NT2/D1 (cell line): ENCODE data around the gene ZSWIM5.
"Not testable (repeated sequence)": the region's sequence is repeated elsewhere in the genome, so short reads cannot be mapped to it uniquely, and the experiment has no call there.

Experiments used
- DNase-seq: peaks from one replicate; pipeline ENCODE4 v3.0.0-alpha.2; 2011; ENCODE audit warnings: low read depth, low spot score
- H3K27me3 ChIP-seq: 2 replicates; pipeline ENCODE4 v1.6.0; 2011; ENCODE audit warnings: mild to moderate bottlenecking; ENCODE audit not compliant: insufficient read length, insufficient read depth
- H3K36me3 ChIP-seq: 2 replicates; pipeline ENCODE4 v1.6.1; 2011; ENCODE audit warnings: mild to moderate bottlenecking, low read length, mixed read lengths; ENCODE audit not compliant: insufficient read depth, insufficient read length
- H3K4me1 ChIP-seq: 2 replicates; pipeline ENCODE4 v1.5.1; 2011; ENCODE audit not compliant: insufficient read depth, insufficient read length
- H3K4me3 ChIP-seq: 2 replicates; pipeline ENCODE4 v1.5.1; 2011; ENCODE audit warnings: low read depth; ENCODE audit not compliant: insufficient read length
- H3K9ac ChIP-seq: 2 replicates; pipeline ENCODE4 v1.6.0; 2011; ENCODE audit warnings: low read depth; ENCODE audit not compliant: insufficient read length
- H3K9me3 ChIP-seq: 2 replicates; pipeline ENCODE4 v1.5.1; 2011; ENCODE audit warnings: mild to moderate bottlenecking, low read length; ENCODE audit not compliant: insufficient read depth
- SUZ12 ChIP-seq: IDR thresholded peaks from 2 replicates; pipeline ENCODE4 v1.6.1; 2011; ENCODE audit not compliant: insufficient read length, insufficient read depth; ENCODE audit errors: extremely low read depth
- YY1 ChIP-seq: IDR thresholded peaks from 2 replicates; pipeline ENCODE4 v1.6.1; 2011; ENCODE audit not compliant: insufficient read length, insufficient read depth
- ZNF274 ChIP-seq: IDR thresholded peaks from 2 replicates; pipeline ENCODE4 v1.6.1; 2011; ENCODE audit warnings: mild to moderate bottlenecking, low read depth, low read length

The ZSWIM5 gene

GRCh38 chr1:45071567-45071966, 134.8 kb downstream of the ZSWIM5 start:
- Histone ChIP-seq H3K36me3 (no peaks in the 10 kb centered on the region), H3K4me1 (no peaks in the 10 kb centered on the region), H3K4me3 (no peak overlapping the region), H3K9ac (no peak overlapping the region), H3K9me3 (peaks cover 14% of the 10 kb centered on the region; the same call in 1 of the 2 replicates), H3K27me3 (no peaks in the 10 kb centered on the region)
- no peak for TF ChIP-seq ZNF274
- TF ChIP-seq YY1, result no peak
- no peak for TF ChIP-seq SUZ12
- DNase-seq, result no peak

GRCh38 chr1:45067806-45068205, 138.6 kb downstream of the ZSWIM5 start:
- no peak overlapping the region for H3K4me3 ChIP-seq
- H3K27me3 ChIP-seq, result no peaks in the 10 kb centered on the region
- no peak for DNase-seq
- no peak for TF ChIP-seq ZNF274
- TF ChIP-seq SUZ12, result no peak
- no peak for TF ChIP-seq YY1
- H3K9me3 ChIP-seq, result no peaks in the 10 kb centered on the region
- H3K4me1 ChIP-seq, result no peaks in the 10 kb centered on the region
- no peak overlapping the region for H3K9ac ChIP-seq
- no peaks in the 10 kb centered on the region for H3K36me3 ChIP-seq

- Histone ChIP-seq H3K36me3 (no peaks in the 10 kb centered on the region), H3K9ac (no peak overlapping the region), H3K4me3 (no peak overlapping the region), H3K27me3 (no peaks in the 10 kb centered on the region), H3K4me1 (no peaks in the 10 kb centered on the region), H3K9me3 (no peaks in the 10 kb centered on the region)
- TF ChIP-seq YY1 (no peak), ZNF274 (no peak), SUZ12 (no peak)
- no peak for DNase-seq
These were observed 141.3 kb downstream of the ZSWIM5 start for GRCh38 chr1:45065083-45065482.

GRCh38 chr1:45062463-45062862, 143.9 kb downstream of the ZSWIM5 start:
- H3K9me3 ChIP-seq, H3K27me3 ChIP-seq, H3K4me3 ChIP-seq, H3K36me3 ChIP-seq, DNase-seq, H3K4me1 ChIP-seq, H3K9ac ChIP-seq: not testable (repeated sequence)

GRCh38 chr1:45059829-45060228, 146.6 kb downstream of the ZSWIM5 start:
- H3K27me3 ChIP-seq, result no peaks in the 10 kb centered on the region
- no peak for TF ChIP-seq YY1
- no peak for TF ChIP-seq ZNF274
- no peak for TF ChIP-seq SUZ12
- H3K9ac ChIP-seq, result no peak overlapping the region
- no peak overlapping the region for H3K4me3 ChIP-seq
- no peaks in the 10 kb centered on the region for H3K9me3 ChIP-seq
- H3K4me1 ChIP-seq, result no peaks in the 10 kb centered on the region
- no peaks in the 10 kb centered on the region for H3K36me3 ChIP-seq
- DNase-seq, result no peak

GRCh38 chr1:45057542-45057941, 148.9 kb downstream of the ZSWIM5 start:
- no peak overlapping the region for H3K9ac ChIP-seq
- H3K4me3 ChIP-seq, result no peak overlapping the region
- no peaks in the 10 kb centered on the region for H3K9me3 ChIP-seq
- no peaks in the 10 kb centered on the region for H3K4me1 ChIP-seq
- DNase-seq, result no peak
- TF ChIP-seq YY1 (no peak), ZNF274 (no peak), SUZ12 (no peak)
- no peaks in the 10 kb centered on the region for H3K36me3 ChIP-seq
- H3K27me3 ChIP-seq, result no peaks in the 10 kb centered on the region

- H3K4me1 ChIP-seq, result no peaks in the 10 kb centered on the region
- H3K4me3 ChIP-seq, result no peak overlapping the region
- no peaks in the 10 kb centered on the region for H3K27me3 ChIP-seq
- no peaks in the 10 kb centered on the region for H3K9me3 ChIP-seq
- H3K36me3 ChIP-seq, result no peaks in the 10 kb centered on the region
- DNase-seq, result no peak
- TF ChIP-seq ZNF274, result no peak
- H3K9ac ChIP-seq, result no peak overlapping the region
These were observed 155.2 kb downstream of the ZSWIM5 start for GRCh38 chr1:45051005-45051772.
